WERI-Rb-1 (cell line): ENCODE data around the gene SEC14L2.
A peak's percentile ranks its signal among the peaks of the same experiment; 100 is the strongest.

ENCODE experiments used
- DNase-seq: peaks from one replicate; pipeline ENCODE4 v3.0.0-alpha.2; 2020
- H3K27ac ChIP-seq: fragments of 250-450 bp; sonication (Bioruptor Pico); 2 replicates; pipeline ENCODE4 v1.5.1; 2020; ENCODE audit warnings: mild to moderate bottlenecking, moderate library complexity
- H3K27me3 ChIP-seq: fragments of 250-450 bp; sonication (Bioruptor Pico); 2 replicates; pipeline ENCODE4 v1.5.1; 2021; ENCODE audit warnings: mild to moderate bottlenecking, low read depth, moderate library complexity; ENCODE audit not compliant: insufficient read depth, severe bottlenecking
- H3K36me3 ChIP-seq: fragments of 250-450 bp; sonication (Bioruptor Pico); 2 replicates; pipeline ENCODE4 v1.5.1; 2020; ENCODE audit warnings: mild to moderate bottlenecking, moderate library complexity
- H3K4me3 ChIP-seq: 2 replicates; pipeline ENCODE4 v1.5.1; 2011; ENCODE audit warnings: low read depth, mild to moderate bottlenecking, control low read depth, low read length
- H3K9me3 ChIP-seq: fragments of 250-450 bp; sonication (Bioruptor Pico); 2 replicates; pipeline ENCODE4 v1.5.1; 2021; ENCODE audit warnings: mild to moderate bottlenecking, moderate library complexity; ENCODE audit not compliant: severe bottlenecking
- CTCF ChIP-seq: IDR thresholded peaks from 2 replicates; pipeline ENCODE4 v1.5.1; 2011; ENCODE audit warnings: low read depth, mild to moderate bottlenecking, control low read depth, inconsistent platforms, low read length

The SEC14L2 gene

GRCh38 chr22:30426388-30427353, 29.9 kb downstream of the SEC14L2 start:
- peak; percentile 85 for TF ChIP-seq CTCF
- Histone ChIP-seq H3K4me3 (peak overlapping the region; percentile 90), H3K9me3 (no peaks in the 10 kb centered on the region), H3K36me3 (peaks cover 13% of the 10 kb centered on the region), H3K27me3 (no peaks in the 10 kb centered on the region), H3K27ac (no peak overlapping the region; the same call in 1 of the 2 replicates)
- peak; percentile 83 for DNase-seq

- TF ChIP-seq CTCF = no peak
- Histone ChIP-seq H3K27me3 (no peaks in the 10 kb centered on the region), H3K27ac (no peak overlapping the region), H3K36me3 (peaks cover 13% of the 10 kb centered on the region), H3K9me3 (no peaks in the 10 kb centered on the region), H3K4me3 (no peak overlapping the region)
- DNase-seq = no peak
Measured at GRCh38 chr22:30427871-30428270, 31.1 kb downstream of the SEC14L2 start.

- no peak overlapping the region for H3K27ac ChIP-seq
- no peak overlapping the region for H3K4me3 ChIP-seq
- TF ChIP-seq CTCF = no peak
- peaks cover 13% of the 10 kb centered on the region for H3K36me3 ChIP-seq
- H3K9me3 ChIP-seq = no peaks in the 10 kb centered on the region
- H3K27me3 ChIP-seq = no peaks in the 10 kb centered on the region
- no peak for DNase-seq
Measured at GRCh38 chr22:30429887-30430286, 33.1 kb downstream of the SEC14L2 start.

- DNase-seq = peak; percentile 29
- Histone ChIP-seq H3K27me3 (no peaks in the 10 kb centered on the region), H3K27ac (no peak overlapping the region), H3K4me3 (no peak overlapping the region), H3K36me3 (peaks cover 13% of the 10 kb centered on the region), H3K9me3 (peaks cover 7% of the 10 kb centered on the region)
- peak; percentile 8; the same call in 1 of the 2 replicates for TF ChIP-seq CTCF
Measured at GRCh38 chr22:30430933-30431332, 34.1 kb downstream of the SEC14L2 start.

- no peak overlapping the region for H3K4me3 ChIP-seq
- TF ChIP-seq CTCF = no peak
- no peak for DNase-seq
- H3K27ac ChIP-seq = no peak overlapping the region
- H3K36me3 ChIP-seq = peaks cover 8% of the 10 kb centered on the region
- H3K9me3 ChIP-seq = peaks cover 10% of the 10 kb centered on the region
- H3K27me3 ChIP-seq = no peaks in the 10 kb centered on the region
Measured at GRCh38 chr22:30432096-30432495, 35.3 kb downstream of the SEC14L2 start.

GRCh38 chr22:30432520-30432919, 35.7 kb downstream of the SEC14L2 start:
- Histone ChIP-seq H3K4me3 (no peak overlapping the region), H3K9me3 (peaks cover 10% of the 10 kb centered on the region), H3K27me3 (no peaks in the 10 kb centered on the region), H3K36me3 (peaks cover 4% of the 10 kb centered on the region), H3K27ac (no peak overlapping the region)
- DNase-seq = no peak
- TF ChIP-seq CTCF = no peak
